ENCODE measurements around the gene MRAP2.

DNA sequence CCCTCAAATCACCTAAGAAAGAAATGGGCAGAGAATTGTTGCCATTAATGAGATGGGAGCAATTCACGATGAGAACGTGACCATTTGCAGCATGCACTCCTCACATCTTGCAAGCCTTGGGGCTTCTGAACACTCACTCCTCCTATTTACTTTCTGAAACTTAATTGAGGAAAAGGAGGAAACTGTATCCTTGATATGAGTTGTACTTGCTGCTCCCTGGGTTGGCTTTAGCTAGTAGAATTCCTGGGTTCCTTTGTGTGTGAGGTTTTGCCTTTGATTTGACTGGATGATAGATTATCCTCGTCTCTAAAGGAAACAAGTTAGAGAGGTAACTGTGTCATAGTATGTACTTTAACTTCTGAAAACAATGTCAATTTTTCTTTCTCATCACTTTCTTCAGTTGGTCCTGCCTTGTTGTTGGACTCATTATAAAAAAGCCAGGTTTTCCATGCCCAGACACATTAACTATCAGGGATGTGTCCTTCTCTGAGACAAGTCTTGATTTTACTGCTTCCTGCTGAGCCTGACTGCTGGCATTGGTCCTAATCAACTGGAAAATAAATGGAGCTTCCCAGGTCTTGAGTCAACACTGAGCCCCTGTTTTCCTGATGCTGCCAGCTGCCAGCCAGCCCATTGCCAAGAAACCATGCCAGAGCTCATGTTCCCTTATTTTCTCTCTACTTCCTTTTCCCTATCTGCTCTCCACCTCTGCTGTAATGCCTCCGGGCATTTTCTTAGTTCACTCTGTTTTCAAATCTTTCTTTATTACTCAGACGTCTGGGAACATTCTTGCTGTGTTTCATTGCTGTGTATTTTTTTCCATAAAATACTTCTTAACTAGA lies 6.0 kb upstream of the MRAP2 start:
- TF ChIP-seq ZFP3 (CRISPR knock-in tag; IDR thresholded peaks at IDR 0.05) (no peak), RARB (CRISPR knock-in tag; IDR thresholded peaks at IDR 0.05) (no peak), PPARA (CRISPR knock-in tag; IDR thresholded peaks at IDR 0.05; ENCODE audit: borderline replicate concordance) (no peak), ARNTL (CRISPR knock-in tag; IDR thresholded peaks at IDR 0.05; ENCODE audit: borderline replicate concordance, low read depth) (no peak), CSDC2 (CRISPR knock-in tag; IDR thresholded peaks at IDR 0.05) (no peak), ZNF565 (CRISPR knock-in tag; conservative IDR thresholded peaks at IDR 0.05; ENCODE audit: low read depth) (no peak), ESRRG (CRISPR knock-in tag; IDR thresholded peaks at IDR 0.05) (no peak), ZFP30 (CRISPR knock-in tag; IDR thresholded peaks at IDR 0.05) (no peak), OSR1 (CRISPR knock-in tag; IDR thresholded peaks at IDR 0.05) (no peak)
- TF ChIP-seq, protein P1, sequence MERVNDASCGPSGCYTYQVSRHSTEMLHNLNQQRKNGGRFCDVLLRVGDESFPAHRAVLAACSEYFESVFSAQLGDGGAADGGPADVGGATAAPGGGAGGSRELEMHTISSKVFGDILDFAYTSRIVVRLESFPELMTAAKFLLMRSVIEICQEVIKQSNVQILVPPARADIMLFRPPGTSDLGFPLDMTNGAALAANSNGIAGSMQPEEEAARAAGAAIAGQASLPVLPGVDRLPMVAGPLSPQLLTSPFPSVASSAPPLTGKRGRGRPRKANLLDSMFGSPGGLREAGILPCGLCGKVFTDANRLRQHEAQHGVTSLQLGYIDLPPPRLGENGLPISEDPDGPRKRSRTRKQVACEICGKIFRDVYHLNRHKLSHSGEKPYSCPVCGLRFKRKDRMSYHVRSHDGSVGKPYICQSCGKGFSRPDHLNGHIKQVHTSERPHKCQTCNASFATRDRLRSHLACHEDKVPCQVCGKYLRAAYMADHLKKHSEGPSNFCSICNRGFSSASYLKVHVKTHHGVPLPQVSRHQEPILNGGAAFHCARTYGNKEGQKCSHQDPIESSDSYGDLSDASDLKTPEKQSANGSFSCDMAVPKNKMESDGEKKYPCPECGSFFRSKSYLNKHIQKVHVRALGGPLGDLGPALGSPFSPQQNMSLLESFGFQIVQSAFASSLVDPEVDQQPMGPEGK (CRISPR knock-in tag; IDR thresholded peaks at IDR 0.05; ENCODE audit: borderline replicate concordance), result no peak
- TF ChIP-seq, protein P2, sequence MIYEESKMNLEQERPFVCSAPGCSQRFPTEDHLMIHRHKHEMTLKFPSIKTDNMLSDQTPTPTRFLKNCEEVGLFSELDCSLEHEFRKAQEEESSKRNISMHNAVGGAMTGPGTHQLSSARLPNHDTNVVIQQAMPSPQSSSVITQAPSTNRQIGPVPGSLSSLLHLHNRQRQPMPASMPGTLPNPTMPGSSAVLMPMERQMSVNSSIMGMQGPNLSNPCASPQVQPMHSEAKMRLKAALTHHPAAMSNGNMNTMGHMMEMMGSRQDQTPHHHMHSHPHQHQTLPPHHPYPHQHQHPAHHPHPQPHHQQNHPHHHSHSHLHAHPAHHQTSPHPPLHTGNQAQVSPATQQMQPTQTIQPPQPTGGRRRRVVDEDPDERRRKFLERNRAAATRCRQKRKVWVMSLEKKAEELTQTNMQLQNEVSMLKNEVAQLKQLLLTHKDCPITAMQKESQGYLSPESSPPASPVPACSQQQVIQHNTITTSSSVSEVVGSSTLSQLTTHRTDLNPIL (CRISPR knock-in tag; IDR thresholded peaks at IDR 0.05; ENCODE audit: low read depth), result no peak; the same call in 1 of the 2 replicates

Data from SK-N-SH treated with all-trans-retinoic acid at 6 μM for 48 hours (cell line).